CD4-positive, alpha-beta T cell treated with Interferon alpha-2 for 1 hour (primary cell): Measurements from ENCODE around the gene NFKBIB.
"Not testable (repeated sequence)": the region's sequence is repeated elsewhere in the genome, so short reads cannot be mapped to it uniquely, and the experiment has no call there.

Experiments
- DNase-seq, 2 donors: peaks; one replicate each; pipeline ENCODE4 v3.0.0-alpha.2; 2020 to 2022

NFKBIB gene

GRCh38 chr19:38930776-38931520, 31.2 kb downstream of the NFKBIB start, which contains the start of gene MRPS12:
TSS of gene MRPS12 (plus strand) at chr19:38930944. CDS start at chr19:38931295, 351 bp downstream.
- peak; percentile 99 to 100 for DNase-seq

- DNase-seq = no peak
Observed at GRCh38 chr19:38931521-38931793, 31.7 kb downstream of the NFKBIB start.

- DNase-seq = peak; percentile 26 to 64
Observed at GRCh38 chr19:38932425-38933179, 32.8 kb downstream of the NFKBIB start.

- DNase-seq = no peak
Observed at GRCh38 chr19:38933544-38933943, 33.8 kb downstream of the NFKBIB start.

- no peak for DNase-seq
Observed at GRCh38 chr19:38939957-38940356, 40.2 kb downstream of the NFKBIB start.

GRCh38 chr19:38941466-38941865, 41.7 kb downstream of the NFKBIB start:
- DNase-seq = not testable (repeated sequence)

GRCh38 chr19:38941979-38942378, 42.2 kb downstream of the NFKBIB start:
- DNase-seq = no peak

- DNase-seq = no peak
Observed at GRCh38 chr19:38942471-38943181, 42.9 kb downstream of the NFKBIB start.

GRCh38 chr19:38944981-38945506, 45.3 kb downstream of the NFKBIB start:
- no peak for DNase-seq

GRCh38 chr19:38945562-38946228, 45.9 kb downstream of the NFKBIB start:
- DNase-seq = no peak

GRCh38 chr19:38946229-38947010, 46.7 kb downstream of the NFKBIB start:
- no peak for DNase-seq

GRCh38 chr19:38949580-38950367, 50.0 kb downstream of the NFKBIB start:
- DNase-seq = peak; percentile 84 to 88

GRCh38 chr19:38951187-38951586, 51.4 kb downstream of the NFKBIB start:
- no peak for DNase-seq

GRCh38 chr19:38952395-38953165, 52.8 kb downstream of the NFKBIB start:
- peak; percentile 22 to 66 for DNase-seq

- DNase-seq = no peak
Observed at GRCh38 chr19:38953677-38954076, 53.9 kb downstream of the NFKBIB start.

GRCh38 chr19:38956264-38956663, 56.5 kb downstream of the NFKBIB start:
- no peak for DNase-seq

GRCh38 chr19:38958301-38958700, 58.5 kb downstream of the NFKBIB start:
- no peak for DNase-seq
